ENCODE measurements around the gene ITPR2.
"Not testable (repeated sequence)": the region's sequence is repeated elsewhere in the genome, so short reads cannot be mapped to it uniquely, and the experiment has no call there.

The ITPR2 gene

GRCh38 chr12:26627335-26627734 lies 205.7 kb downstream of the ITPR2 start:
- Mint-ChIP-seq H3K27me3 (no peaks in the 10 kb centered on the region), H3K4me3 (no peak overlapping the region), H3K9me3 (no peaks in the 10 kb centered on the region), H3K27ac (no peak overlapping the region), H3K4me1 (peaks cover 8% of the 10 kb centered on the region)
- no peak for ATAC-seq
- no peak for DNase-seq

GRCh38 chr12:26623136-26623535 lies 209.9 kb downstream of the ITPR2 start:
- peaks cover 8% of the 10 kb centered on the region for H3K4me1 Mint-ChIP-seq
- no peaks in the 10 kb centered on the region for H3K27me3 Mint-ChIP-seq
- H3K27ac Mint-ChIP-seq, result no peak overlapping the region

GRCh38 chr12:26622601-26623000 lies 210.4 kb downstream of the ITPR2 start:
- Mint-ChIP-seq H3K9me3 (no peaks in the 10 kb centered on the region), H3K4me1 (peaks cover 8% of the 10 kb centered on the region), H3K27me3 (no peaks in the 10 kb centered on the region), H3K27ac (no peak overlapping the region), H3K4me3 (no peak overlapping the region)
- DNase-seq (no peak), ATAC-seq (no peak)

More at GRCh38 chr12:26623136-26623535, 209.9 kb downstream of the ITPR2 start:
- no peaks in the 10 kb centered on the region for H3K9me3 Mint-ChIP-seq
- no peak overlapping the region for H3K4me3 Mint-ChIP-seq
- ATAC-seq, result peak; percentile 81
- DNase-seq, result no peak

GRCh38 chr12:26621932-26622331 lies 211.1 kb downstream of the ITPR2 start:
- H3K4me3 Mint-ChIP-seq, result no peak overlapping the region
- DNase-seq, result no peak
- H3K27ac Mint-ChIP-seq, result no peak overlapping the region
- no peaks in the 10 kb centered on the region for H3K27me3 Mint-ChIP-seq
- no peak for ATAC-seq
- no peaks in the 10 kb centered on the region for H3K9me3 Mint-ChIP-seq
- H3K4me1 Mint-ChIP-seq, result peaks cover 8% of the 10 kb centered on the region

GRCh38 chr12:26620907-26621306 lies 212.1 kb downstream of the ITPR2 start:
- Mint-ChIP-seq H3K4me3 (no peak overlapping the region), H3K27me3 (no peaks in the 10 kb centered on the region), H3K4me1 (peaks cover under 1% of the 10 kb centered on the region), H3K9me3 (no peaks in the 10 kb centered on the region), H3K27ac (no peak overlapping the region)
- ATAC-seq (no peak), DNase-seq (no peak)

GRCh38 chr12:26617513-26617912 lies 215.5 kb downstream of the ITPR2 start:
- H3K9me3 Mint-ChIP-seq, result no peaks in the 10 kb centered on the region
- H3K27ac Mint-ChIP-seq, result no peak overlapping the region
- ATAC-seq (no peak), DNase-seq (no peak)
- no peaks in the 10 kb centered on the region for H3K27me3 Mint-ChIP-seq
- H3K4me1 Mint-ChIP-seq, result no peaks in the 10 kb centered on the region
- no peak overlapping the region for H3K4me3 Mint-ChIP-seq

GRCh38 chr12:26614011-26614616 lies 218.9 kb downstream of the ITPR2 start:
- no peak overlapping the region for H3K4me3 Mint-ChIP-seq
- H3K4me1 Mint-ChIP-seq, result no peaks in the 10 kb centered on the region
- no peak for ATAC-seq
- DNase-seq, result no peak
- no peak overlapping the region for H3K27ac Mint-ChIP-seq
- H3K9me3 Mint-ChIP-seq, result no peaks in the 10 kb centered on the region
- H3K27me3 Mint-ChIP-seq, result no peaks in the 10 kb centered on the region

- H3K4me3 Mint-ChIP-seq, result no peak overlapping the region
- ATAC-seq, result no peak
Measured at GRCh38 chr12:26612203-26612602, 220.8 kb downstream of the ITPR2 start.

GRCh38 chr12:26611598-26611997 lies 221.4 kb downstream of the ITPR2 start:
- Mint-ChIP-seq H3K27me3 (no peaks in the 10 kb centered on the region), H3K4me3 (no peak overlapping the region)

More at GRCh38 chr12:26612203-26612602, 220.8 kb downstream of the ITPR2 start:
- DNase-seq, result no peak
- Mint-ChIP-seq H3K4me1 (no peaks in the 10 kb centered on the region), H3K27ac (no peak overlapping the region), H3K9me3 (no peaks in the 10 kb centered on the region), H3K27me3 (no peaks in the 10 kb centered on the region)

GRCh38 chr12:26610774-26611173 lies 222.2 kb downstream of the ITPR2 start:
- H3K27me3 Mint-ChIP-seq, result no peaks in the 10 kb centered on the region
- H3K4me3 Mint-ChIP-seq, result no peak overlapping the region
- no peaks in the 10 kb centered on the region for H3K4me1 Mint-ChIP-seq
- ATAC-seq (no peak), DNase-seq (no peak)
- no peak overlapping the region for H3K27ac Mint-ChIP-seq
- H3K9me3 Mint-ChIP-seq, result no peaks in the 10 kb centered on the region

More at GRCh38 chr12:26611598-26611997, 221.4 kb downstream of the ITPR2 start:
- DNase-seq, result no peak
- no peaks in the 10 kb centered on the region for H3K4me1 Mint-ChIP-seq
- no peaks in the 10 kb centered on the region for H3K9me3 Mint-ChIP-seq
- ATAC-seq, result no peak
- H3K27ac Mint-ChIP-seq, result no peak overlapping the region

GRCh38 chr12:26609986-26610385 lies 223.0 kb downstream of the ITPR2 start:
- no peak overlapping the region for H3K27ac Mint-ChIP-seq

GRCh38 chr12:26608706-26609105 lies 224.3 kb downstream of the ITPR2 start:
- no peaks in the 10 kb centered on the region for H3K9me3 Mint-ChIP-seq
- H3K27ac Mint-ChIP-seq, result no peak overlapping the region
- H3K27me3 Mint-ChIP-seq, result no peaks in the 10 kb centered on the region
- ATAC-seq (no peak), DNase-seq (no peak)
- no peaks in the 10 kb centered on the region for H3K4me1 Mint-ChIP-seq
- no peak overlapping the region for H3K4me3 Mint-ChIP-seq

More at GRCh38 chr12:26609986-26610385, 223.0 kb downstream of the ITPR2 start:
- DNase-seq, result no peak
- ATAC-seq, result no peak
- Mint-ChIP-seq H3K9me3 (no peaks in the 10 kb centered on the region), H3K4me1 (no peaks in the 10 kb centered on the region), H3K27me3 (no peaks in the 10 kb centered on the region), H3K4me3 (no peak overlapping the region)

- Mint-ChIP-seq H3K9me3 (no peaks in the 10 kb centered on the region), H3K4me3 (no peak overlapping the region), H3K27me3 (no peaks in the 10 kb centered on the region), H3K27ac (no peak overlapping the region), H3K4me1 (no peaks in the 10 kb centered on the region)
- no peak for ATAC-seq
- DNase-seq, result no peak
Measured at GRCh38 chr12:26608273-26608672, 224.7 kb downstream of the ITPR2 start.

- no peaks in the 10 kb centered on the region for H3K4me1 Mint-ChIP-seq
- no peak overlapping the region for H3K4me3 Mint-ChIP-seq
- no peak for DNase-seq
- no peaks in the 10 kb centered on the region for H3K9me3 Mint-ChIP-seq
- ATAC-seq, result no peak
- no peaks in the 10 kb centered on the region for H3K27me3 Mint-ChIP-seq
- H3K27ac Mint-ChIP-seq, result peak overlapping the region in 1 of 2 donors; percentile 7
Measured at GRCh38 chr12:26606911-26607310, 226.1 kb downstream of the ITPR2 start.

GRCh38 chr12:26604813-26605212 lies 228.2 kb downstream of the ITPR2 start:
- H3K4me1 Mint-ChIP-seq, DNase-seq, H3K27me3 Mint-ChIP-seq, H3K27ac Mint-ChIP-seq, ATAC-seq, H3K9me3 Mint-ChIP-seq, H3K4me3 Mint-ChIP-seq: not testable (repeated sequence)

GRCh38 chr12:26599096-26599695 lies 233.8 kb downstream of the ITPR2 start:
- DNase-seq (no peak), ATAC-seq (no peak)
- no peaks in the 10 kb centered on the region for H3K27me3 Mint-ChIP-seq
- no peaks in the 10 kb centered on the region for H3K9me3 Mint-ChIP-seq
- no peak overlapping the region for H3K27ac Mint-ChIP-seq
- H3K4me1 Mint-ChIP-seq, result no peaks in the 10 kb centered on the region
- H3K4me3 Mint-ChIP-seq, result no peak overlapping the region

- DNase-seq (no peak), ATAC-seq (no peak)
- H3K27ac Mint-ChIP-seq, result no peak overlapping the region
- no peaks in the 10 kb centered on the region for H3K9me3 Mint-ChIP-seq
- H3K4me3 Mint-ChIP-seq, result no peak overlapping the region
- no peaks in the 10 kb centered on the region for H3K27me3 Mint-ChIP-seq
- no peaks in the 10 kb centered on the region for H3K4me1 Mint-ChIP-seq
Measured at GRCh38 chr12:26595806-26596205, 237.2 kb downstream of the ITPR2 start.

All from stimulated activated naive CD8-positive, alpha-beta T cell treated with anti-CD3 and anti-CD28 coated beads, Interleukin-15, amount 100 ng/mL, for 72 hours (primary cell).